CD4-positive, alpha-beta T cell treated with Interleukin-17A for 1 hour (primary cell): ENCODE results near the gene ZDHHC8.

Source experiments
- DNase-seq: peaks from one replicate; pipeline ENCODE4 v3.0.0-alpha.2; 2020

ZDHHC8 gene

DNA sequence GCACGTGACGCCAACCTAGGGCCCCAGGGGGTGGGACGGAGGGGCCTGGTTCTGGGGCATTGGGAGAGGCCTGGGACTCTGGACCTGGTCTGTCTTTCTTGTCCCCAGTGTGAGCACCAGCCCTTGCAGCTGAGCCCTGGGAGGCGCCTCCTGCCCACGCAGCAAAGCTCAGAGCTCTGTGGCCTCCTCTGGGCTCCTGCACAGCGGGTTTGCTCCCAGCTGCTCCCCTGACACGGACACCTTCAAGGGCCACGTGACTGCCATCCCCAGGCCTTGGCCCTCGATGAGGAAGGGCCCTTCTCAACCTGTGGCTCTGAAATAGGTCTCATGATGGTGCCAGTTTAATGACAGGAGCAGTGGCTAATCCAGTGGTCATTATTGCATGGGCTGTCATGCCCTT lies 50.8 kb downstream of the ZDHHC8 start:
- no peak for DNase-seq

DNA sequence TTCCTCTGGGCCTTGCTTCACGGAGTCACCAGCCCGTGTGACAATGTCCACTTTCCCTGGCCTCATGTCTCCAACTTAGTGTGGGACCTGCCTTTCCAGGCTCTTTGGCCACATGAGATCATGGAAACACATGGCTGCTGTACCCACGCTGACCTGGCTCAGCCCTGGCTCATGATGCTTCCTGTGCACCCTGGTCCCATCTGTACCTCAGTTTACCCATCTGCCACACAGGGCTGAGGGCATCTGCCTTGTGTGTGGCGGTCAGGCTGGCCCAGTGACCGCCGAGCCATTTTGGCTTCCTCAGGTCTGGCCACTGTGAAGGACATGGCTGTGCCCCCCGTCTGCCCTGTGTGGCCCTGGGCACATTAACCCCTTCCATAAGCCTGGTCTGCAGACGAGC lies 51.5 kb downstream of the ZDHHC8 start:
- no peak for DNase-seq

DNA sequence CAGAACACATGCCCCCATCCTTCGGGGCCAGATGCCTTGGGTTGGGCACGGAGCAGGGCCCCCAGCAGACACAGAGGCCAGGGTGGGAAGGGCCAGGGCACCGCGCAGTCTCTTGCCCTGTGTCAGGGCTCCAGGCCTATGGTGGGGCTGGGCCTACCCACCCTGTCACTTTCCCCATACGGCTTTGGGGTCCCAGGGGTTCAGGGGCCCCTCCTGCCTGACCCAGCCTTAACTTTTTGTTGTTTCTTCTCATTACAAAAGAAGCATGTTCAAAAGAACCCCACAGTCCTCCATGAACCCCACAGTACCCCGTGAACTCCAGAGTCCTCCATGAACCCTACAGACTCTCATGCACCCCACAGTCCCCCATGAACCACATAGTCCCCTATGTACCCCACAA lies 52.2 kb downstream of the ZDHHC8 start:
- no peak for DNase-seq

DNA sequence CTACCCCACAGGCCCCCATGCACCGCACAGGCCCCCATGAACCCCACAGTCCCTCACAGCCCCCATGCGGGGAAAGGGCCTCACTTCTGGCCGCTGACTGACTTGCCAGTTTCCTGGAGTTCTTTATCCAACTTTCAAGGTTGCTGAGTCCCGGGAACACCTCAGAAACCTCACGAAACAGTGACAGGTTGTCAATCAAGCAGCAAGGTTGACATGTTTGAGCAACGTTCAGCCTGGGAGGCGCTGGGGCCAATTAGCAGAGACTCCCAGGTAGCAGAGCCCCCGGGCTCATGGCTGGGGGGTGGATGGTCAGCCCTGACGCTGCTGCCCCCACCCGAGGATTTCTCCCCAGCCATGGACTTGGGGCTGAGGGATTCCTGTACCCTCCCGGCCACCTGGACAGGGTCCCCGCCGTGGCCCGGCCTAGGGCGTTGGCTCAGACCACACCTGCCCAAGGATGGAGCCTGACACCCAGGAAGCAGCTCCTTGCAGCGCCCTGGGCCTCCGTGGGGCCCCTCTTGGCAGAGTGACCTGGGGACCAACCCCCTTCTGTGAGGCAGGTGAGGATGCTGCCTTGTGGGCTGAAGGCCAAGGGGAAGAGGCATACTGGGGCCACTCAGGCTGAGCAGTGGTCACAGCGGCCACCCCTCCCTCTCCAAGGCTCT lies 53.0 kb downstream of the ZDHHC8 start:
- DNase-seq = no peak

DNA sequence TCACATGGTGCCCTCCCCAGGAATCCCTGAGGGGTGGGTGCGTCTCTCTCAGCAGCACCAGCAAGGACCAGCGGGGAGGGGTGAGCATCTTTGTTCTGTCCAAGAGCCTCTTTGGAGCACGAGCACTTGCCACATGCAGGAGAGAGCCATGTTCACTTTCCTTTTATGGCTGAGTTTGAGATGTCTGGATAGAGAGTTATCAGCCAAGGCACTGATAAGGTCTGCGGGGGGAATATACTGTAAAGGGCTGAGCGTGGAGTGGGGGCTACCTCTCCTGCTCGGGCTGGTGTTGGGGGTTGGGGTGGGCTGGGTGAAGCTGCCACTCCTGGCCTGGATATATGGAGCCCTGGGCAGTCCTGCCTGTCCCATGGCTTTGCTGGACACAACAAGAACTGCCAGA lies 54.1 kb downstream of the ZDHHC8 start:
- DNase-seq = no peak

DNA sequence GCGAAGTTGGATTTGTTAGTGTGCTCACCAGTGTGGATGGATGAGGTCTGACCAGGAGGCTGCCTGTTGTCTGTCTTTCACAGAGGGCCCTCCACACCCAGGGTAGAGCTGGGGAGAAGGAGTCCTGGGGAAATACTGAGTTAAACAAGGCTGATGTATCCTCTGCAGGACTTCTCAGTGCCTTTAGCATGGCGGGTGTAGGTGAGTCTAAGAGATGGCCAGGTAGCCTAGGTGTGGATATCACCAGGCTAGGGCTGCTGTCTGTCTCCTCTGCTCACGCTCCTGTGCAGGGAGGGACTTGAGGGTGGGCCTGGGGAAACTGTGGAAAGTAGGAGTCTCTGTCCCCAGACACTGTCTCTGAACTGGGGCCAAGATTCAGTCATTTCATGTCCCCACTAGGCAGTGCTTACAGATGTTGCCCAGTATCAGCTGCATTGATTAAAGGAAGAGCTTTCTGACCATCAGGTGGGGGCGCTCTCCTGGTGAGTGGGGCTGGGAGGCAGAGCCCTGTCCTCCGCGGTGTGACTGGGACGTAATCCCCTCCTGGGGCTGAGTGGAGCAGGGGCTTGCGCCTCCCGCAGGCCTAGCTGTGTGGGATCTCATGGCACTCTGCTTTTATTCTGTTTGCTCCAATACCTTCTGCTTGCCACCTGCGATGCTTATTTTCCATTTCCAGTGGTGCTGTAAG lies 54.7 kb downstream of the ZDHHC8 start:
- no peak for DNase-seq

DNA sequence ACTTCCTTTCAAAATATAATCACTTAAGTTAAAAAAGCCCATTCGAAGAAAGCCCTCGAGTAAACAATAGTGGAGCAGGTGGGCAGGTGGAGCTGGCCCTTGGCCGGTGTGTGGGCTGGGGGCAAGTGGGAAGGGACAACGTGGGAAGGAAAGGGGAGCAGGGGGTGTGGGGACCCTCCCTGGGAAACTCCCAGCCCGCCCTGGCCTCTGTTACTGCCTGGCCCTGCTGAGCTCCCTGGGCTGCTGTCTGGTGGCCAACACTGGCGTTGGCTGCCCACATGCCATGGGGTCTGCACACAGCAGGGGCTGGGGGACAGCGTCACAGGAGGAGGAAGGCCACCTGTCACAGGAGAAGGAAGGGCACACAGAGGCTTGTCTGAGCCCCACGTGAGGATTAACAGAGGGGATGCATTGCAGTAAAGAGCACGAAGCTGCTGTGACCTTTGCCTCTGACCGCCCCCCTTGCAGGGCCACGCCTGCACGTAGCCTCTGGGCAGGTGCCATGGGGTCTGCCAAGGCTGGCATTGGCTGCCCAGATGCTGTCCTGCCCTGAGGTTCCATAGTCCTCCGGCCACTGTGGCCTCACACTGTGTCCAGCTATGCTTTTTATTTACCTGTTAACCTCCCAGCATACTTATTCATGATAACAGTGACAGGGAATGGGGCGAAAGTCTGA lies 55.4 kb downstream of the ZDHHC8 start:
- no peak for DNase-seq

DNA sequence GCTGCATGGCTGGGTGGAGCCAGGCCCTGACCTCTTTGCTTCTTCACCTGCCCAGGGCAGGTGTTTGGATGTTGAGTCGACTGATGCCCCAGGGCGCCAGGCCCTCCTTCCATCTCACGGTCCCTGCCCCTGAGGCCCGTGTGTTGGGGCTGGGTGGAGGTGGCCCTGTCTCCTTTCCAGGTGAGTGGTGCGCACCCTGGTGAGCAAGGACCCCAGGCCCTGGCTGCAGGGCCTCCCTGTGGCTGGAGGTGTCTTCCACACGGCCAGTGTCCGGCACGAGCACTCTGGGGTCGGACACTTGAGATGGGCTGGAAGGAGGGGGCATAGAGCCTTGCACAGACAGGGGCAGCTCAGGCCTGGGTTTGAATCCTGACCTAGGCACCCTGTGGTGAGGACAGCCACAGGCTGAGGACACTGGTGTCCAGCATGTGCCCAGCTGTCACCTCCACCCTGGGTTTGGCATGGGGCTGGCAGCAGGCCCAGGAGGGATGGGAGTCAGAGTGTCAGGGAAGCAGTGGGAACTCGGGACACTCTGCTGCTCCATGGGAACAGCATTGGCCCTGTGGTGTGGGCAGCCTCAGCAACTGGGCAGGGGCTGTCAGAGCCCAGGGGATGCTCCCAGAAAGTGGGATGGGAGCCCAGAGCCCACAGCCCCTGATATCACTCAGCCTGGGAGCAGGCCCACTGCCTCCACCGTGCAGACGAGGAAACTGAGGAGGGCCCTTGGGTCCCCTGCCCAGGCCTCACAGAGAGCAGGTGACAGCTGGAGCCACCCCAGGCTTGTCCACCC lies 56.4 kb downstream of the ZDHHC8 start:
- DNase-seq = no peak

DNA sequence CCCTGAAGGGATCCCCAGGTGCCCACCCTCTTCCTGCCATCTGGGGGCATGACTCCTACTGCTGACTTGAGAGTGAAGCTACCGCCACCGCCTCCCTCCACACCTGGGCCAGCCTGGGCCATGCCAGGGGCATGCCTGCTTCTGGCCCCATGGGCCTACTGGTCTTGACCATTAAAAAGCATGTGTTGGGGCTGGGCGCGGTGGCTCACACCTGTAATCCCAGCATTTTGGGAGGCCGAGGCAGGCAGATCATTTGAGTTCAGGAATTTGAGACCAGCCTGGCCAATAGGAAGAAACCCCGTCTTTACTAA lies 56.9 kb downstream of the ZDHHC8 start:
- no peak for DNase-seq

DNA sequence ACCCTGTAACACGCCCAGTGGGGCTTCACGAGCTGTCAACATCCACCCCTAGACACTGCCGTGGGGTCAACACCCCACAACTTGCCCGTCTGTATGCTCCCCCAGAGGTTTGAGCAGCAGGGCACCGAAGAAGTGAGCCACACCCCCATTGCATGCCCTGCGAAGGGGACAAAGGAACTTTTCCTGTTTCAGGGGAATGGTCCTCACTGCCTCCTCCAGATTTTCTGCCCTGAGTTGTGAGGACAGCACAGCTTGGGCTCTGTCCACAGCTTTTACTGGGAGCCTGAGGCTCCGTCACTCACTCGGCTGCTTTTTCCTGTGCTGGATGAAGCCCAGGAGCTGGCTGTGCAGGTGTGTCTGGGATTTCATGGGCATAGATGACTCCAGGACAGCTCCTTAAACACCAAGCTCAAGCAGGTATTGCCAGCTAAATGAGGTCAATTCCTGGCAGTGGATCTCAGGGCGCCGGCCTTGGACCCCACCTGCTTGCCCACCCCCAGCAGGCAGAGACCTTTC lies 59.5 kb downstream of the ZDHHC8 start:
- DNase-seq = no peak

DNA sequence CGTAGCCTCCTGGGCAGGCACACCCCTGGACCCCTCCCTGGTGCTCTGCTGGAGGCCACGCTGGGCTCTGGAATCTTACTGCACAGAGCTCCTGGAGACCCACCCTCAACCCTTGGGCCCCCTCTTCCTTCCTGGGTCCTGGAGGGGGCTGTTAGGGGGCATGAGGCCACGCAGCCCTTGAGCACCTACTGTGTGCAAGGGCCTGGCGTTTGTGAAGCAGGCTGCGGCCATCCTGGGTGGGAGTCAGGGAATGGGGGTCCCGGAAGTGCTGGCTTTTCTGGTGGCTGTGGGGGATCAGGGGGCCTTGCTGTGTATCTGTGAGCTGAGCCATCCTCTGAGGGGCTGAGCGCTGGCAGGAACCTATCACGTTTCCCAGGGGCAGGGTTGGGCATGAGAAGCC lies 60.2 kb downstream of the ZDHHC8 start:
- no peak for DNase-seq

DNA sequence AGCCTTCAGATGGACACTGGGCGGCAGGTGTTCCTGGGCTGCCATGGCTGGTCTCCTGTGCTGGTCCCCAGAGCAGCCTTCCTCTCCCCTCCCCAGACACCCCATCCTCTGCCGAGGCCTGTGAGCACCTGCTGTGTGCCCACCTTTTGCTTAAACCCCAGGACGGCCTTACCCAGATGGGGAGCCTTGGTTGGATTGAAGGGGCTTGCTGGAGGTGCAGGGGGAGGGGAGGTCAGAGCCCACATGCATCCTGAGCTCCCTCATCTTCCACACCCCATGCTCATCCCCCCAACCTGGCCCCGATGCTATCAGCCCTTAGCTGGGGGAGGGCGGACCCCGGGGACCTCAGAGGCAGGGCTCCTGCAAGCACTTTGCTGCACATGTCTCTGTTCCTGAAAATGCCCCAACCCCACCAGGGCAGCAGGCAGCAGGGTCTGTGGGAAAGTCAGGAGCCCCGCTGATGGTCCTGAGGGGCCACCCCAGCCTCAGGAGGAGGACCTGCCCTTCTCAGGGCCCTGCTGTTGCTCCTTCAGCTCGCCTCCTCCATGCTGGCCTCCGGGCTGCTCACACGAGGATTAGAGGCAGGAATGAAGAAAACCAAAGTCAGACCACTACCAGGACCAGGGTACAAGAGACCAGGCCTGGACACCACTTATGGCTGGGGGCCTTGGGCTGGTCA lies 60.8 kb downstream of the ZDHHC8 start:
- DNase-seq = no peak

DNA sequence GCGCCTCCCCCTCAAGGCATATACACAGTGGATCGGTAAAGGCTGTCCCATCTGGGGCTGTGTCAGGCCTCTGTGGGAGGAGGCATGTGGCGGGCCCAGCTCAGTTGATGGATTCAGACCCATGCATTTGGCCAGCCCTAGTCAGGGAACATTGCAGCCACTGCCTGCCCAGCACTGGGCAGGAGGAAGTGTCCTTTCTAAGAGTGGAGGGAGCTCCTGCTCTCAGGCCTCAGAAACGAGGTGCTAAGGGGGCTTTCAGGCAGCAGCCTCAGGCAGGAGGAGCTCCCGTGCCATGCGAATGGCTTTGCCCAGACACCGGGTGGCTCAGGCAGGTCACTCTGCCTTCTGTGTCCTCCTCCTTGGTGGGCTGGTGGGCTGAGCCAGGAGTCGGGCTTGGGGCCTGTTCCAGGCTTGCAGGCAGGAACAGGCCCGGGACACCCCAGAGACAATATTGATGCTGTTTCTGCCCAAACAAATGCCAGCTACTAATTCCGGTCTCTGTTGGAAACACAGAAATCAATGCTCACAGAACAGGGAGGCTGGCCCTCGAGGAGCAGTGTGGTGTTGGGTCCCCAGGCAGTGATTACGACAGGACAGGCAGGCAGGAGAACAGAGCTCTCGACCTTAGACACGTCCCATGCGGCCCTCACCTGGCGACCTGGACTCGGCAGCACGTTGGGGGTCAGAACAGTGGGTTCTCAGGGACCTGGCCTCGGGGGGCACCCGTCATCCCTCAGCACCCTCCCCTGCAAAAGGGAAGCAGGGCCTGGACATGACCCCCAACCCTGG lies 61.6 kb downstream of the ZDHHC8 start:
- no peak for DNase-seq

DNA sequence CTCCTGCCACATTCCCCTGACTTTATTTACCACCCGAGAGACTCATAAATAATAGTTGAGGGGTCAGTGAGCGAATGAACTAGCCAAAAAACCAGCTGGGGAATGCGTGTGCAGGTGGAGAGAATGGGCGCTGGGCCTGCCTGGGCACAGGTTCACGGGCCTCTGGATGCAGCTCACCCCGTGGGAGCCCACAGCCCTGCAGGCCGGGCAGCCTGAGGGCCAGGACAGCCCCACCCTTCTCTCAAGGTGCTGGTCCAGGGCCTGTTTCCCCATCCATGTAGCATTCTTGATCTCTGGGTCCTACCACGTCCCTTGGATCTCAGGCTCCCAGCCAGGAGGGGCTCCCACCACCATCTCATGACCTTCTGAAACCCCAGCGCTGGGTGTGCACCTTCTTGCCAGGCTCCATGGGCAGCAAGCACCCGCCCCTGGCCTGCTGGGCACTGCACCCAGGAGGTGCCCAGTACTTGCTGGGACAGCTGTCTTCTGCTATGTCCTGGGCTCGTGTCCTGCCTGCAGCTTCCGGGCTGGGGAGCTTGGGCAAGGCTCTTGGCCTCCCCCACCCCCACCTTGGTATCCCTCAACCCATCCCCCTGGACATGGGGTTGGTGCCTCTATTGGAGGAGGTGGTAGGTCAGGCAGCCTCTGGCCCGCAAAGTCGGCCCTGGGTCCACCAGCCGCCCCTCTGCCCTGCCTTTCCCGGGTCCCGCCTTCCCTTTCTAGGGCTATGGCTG lies 62.3 kb downstream of the ZDHHC8 start:
- DNase-seq = no peak

DNA sequence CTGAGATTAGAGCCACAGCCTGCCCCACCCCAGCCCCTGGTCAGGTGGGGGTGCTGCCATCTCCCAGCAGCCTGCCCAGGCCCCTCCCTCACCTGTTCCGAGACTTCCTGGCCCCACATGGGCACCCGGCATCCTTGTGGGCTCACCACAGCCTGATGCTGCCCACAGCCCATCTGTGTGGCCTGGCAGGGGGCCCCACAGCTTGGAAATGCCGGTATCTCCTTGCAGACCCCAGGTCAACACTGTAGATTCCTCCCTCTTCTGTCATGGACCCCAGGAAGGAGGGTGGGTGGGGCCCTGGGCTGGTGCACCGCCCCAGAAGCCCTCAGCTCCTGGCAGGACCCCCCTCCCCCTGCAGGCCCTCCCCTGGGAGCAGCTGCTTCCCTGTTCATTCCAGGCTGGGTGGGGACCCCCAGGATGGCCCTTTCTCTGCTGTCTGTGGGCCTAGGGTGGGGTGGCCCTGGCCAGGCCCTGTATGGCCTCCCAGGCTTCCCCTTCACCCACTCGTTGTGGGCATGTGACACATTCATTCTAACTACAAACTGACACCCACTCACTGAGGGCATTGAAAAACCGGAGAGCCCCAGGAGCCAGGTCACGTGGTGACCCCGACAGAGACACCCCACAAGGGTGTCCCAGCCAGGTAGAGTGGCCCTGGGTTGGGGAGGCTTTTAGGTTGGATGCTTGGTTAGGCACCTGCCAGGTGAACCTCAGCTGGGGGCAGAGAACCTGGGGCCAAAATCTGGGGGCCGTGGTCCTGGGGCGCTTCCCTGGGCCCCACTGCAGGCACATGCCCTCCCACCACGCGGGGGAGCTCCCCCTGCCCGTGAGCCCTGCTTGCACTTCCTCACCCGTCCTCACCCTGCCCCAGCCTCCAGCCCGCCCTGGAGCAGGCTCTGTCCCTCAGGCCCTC lies 63.3 kb downstream of the ZDHHC8 start:
- no peak for DNase-seq

DNA sequence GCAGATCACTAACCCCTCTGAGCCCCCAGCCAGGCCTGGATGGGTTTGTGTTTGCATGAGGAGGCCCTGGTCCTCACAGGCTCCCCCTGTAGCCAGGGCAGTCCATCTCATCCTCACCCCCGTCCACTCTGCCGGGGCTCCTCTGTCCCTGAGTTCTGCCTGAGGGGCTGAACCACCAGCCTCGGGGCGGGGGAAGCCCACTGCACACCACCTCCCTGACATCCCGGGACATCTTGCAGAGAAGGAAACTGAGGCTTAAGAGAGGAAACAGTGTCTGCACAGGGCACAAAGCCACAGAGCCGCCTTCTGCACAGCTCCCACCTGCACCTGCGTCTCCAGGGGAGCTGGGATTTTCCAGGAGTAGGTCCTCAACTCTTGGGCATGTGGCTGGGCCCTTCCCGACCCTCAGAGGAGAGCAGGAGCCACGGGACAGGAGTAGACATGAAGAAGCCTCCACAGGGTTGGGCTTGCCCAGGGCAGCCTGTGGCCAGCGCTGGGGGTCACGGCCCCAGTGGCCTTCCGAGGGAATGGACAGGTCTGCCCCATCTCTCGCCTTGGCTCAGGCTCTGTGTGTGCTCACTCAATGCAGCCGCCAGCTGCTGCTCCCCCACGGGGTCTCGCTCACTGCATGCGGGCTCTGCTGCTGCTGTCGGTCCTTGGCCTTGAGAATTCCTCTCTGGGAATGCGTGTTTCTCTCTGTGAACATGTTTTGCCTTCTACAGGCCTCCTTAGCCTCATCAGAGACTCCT lies 64.7 kb downstream of the ZDHHC8 start:
- no peak for DNase-seq
